B cell (primary cell): ENCODE data around the gene ADPRH. TPM values are rescaled to one million over a fixed set of nuclear protein-coding genes. Genes with fewer than 3 reads are reported as not detected.

ENCODE experiments used
- ATAC-seq: fragments of 200-7000 bp; cut with Tn5 transposase; one replicate; pipeline ENCODE4 v1.10.0; 2021; ENCODE audit warnings: low read depth, mild to moderate bottlenecking, moderate number of reproducible peaks, moderate library complexity
- CTCF ChIA-PET: fragments of 350-600 bp; sonication (Branson Sonifier 250); formaldehyde crosslinking; loops from one replicate; lab custom pipeline; 2021; ENCODE audit warnings: antibody characterized with exemption, inconsistent platforms; lab: Charles Lee
- POLR2A ChIA-PET: fragments of 350-600 bp; sonication (Branson Sonifier 250); formaldehyde crosslinking; loops from one replicate; lab custom pipeline; 2021; ENCODE audit warnings: antibody characterized with exemption; lab: Charles Lee
- DNase-seq: peaks from one replicate; pipeline ENCODE4 v3.0.0; 2013
- H2AFZ ChIP-seq: 2 replicates; pipeline ENCODE4 v1.6.1; 2012; ENCODE audit warnings: mild to moderate bottlenecking, low read depth, low read length; ENCODE audit not compliant: insufficient read depth, poor library complexity, severe bottlenecking
- H3K27ac ChIP-seq, 2 donors: 1 replicate in 1 of 2; 2 replicates in 1 of 2; pipeline ENCODE4 v1.5.1; 2012 to 2013; ENCODE audit warnings: low read length in 2 of 2, mild to moderate bottlenecking in 2 of 2, moderate library complexity in 1 of 2
- H3K27me3 ChIP-seq, 4 experiments: fragments of 200-600 bp in 1 of 4; sonication (generic) in 1 of 4; replicated peaks in 1 of 4; 1 replicate in 2 of 4; 2 replicates in 2 of 4; pipeline versions ENCODE4 v1.6.1 to v1.7.0; 2013 to 2016; ENCODE audit warnings: low read length in 3 of 4, mild to moderate bottlenecking in 2 of 4, mixed read lengths in 1 of 4, moderate library complexity in 1 of 4; ENCODE audit not compliant: insufficient read depth in 4 of 4, control insufficient read depth in 3 of 4; ENCODE audit errors: control extremely low read depth in 1 of 4
- H3K36me3 ChIP-seq, 2 experiments: replicated peaks in 1 of 2; 1 replicate in 1 of 2; 2 replicates in 1 of 2; pipeline versions ENCODE4 v1.6.1 to v1.7.1; 2013; ENCODE audit warnings: low read length in 1 of 2; ENCODE audit not compliant: insufficient read depth in 2 of 2, control insufficient read depth in 1 of 2; ENCODE audit errors: control extremely low read depth in 1 of 2, extremely low read depth in 1 of 2
- H3K4me1 ChIP-seq, 2 donors: fragments of 200-600 bp in 1 of 2; sonication (generic) in 1 of 2; 1 replicate in 1 of 2; 2 replicates in 1 of 2; pipeline versions ENCODE4 v1.5.1 to v1.6.1; 2013 to 2017; ENCODE audit warnings: low read length in 2 of 2; ENCODE audit not compliant: control insufficient read depth in 2 of 2, insufficient read depth in 2 of 2
- H3K4me2 ChIP-seq: replicated peaks from 2 replicates; pipeline ENCODE3; 2012; ENCODE audit warnings: mild to moderate bottlenecking, low read depth, low read length; ENCODE audit not compliant: poor library complexity, severe bottlenecking
- H3K4me3 ChIP-seq, 5 experiments: fragments of 200-600 bp in 1 of 5; sonication (generic) in 1 of 5; 1 replicate in 3 of 5; 2 replicates in 2 of 5; pipeline versions ENCODE4 v1.5.1 to v1.7.0; 2011 to 2016; ENCODE audit warnings: low read length in 4 of 5, mild to moderate bottlenecking in 4 of 5, low read depth in 2 of 5, control low read depth in 1 of 5, moderate library complexity in 1 of 5; ENCODE audit not compliant: insufficient read depth in 1 of 5; ENCODE audit errors: control extremely low read depth in 1 of 5, extremely low read depth in 1 of 5
- H3K79me2 ChIP-seq: fragments of 200-600 bp; sonication (generic); one replicate; pipeline ENCODE4 v1.6.0; 2016; ENCODE audit warnings: low read length; ENCODE audit not compliant: control insufficient read depth, insufficient read depth
- H3K9ac ChIP-seq: fragments of 200-600 bp; sonication (generic); 2 replicates; pipeline ENCODE4 v1.6.1; 2017; ENCODE audit warnings: mild to moderate bottlenecking, low read length, moderate library complexity
- H3K9me3 ChIP-seq, 3 donors: one replicate each; pipeline versions ENCODE4 v1.6.1 to v1.7.1; 2013; ENCODE audit warnings: low read length in 2 of 3; ENCODE audit not compliant: control insufficient read depth in 2 of 3, insufficient read depth in 1 of 3; ENCODE audit errors: control extremely low read depth in 1 of 3
- H4K20me1 ChIP-seq: 2 replicates; pipeline ENCODE4 v1.6.0; 2012; ENCODE audit warnings: mild to moderate bottlenecking, low read length; ENCODE audit not compliant: insufficient read depth, control insufficient read depth, poor library complexity, severe bottlenecking
- H3K27ac Mint-ChIP-seq: one replicate; pipeline ENCODE4 v1.8.0; 2021; ENCODE audit warnings: mixed read lengths
- H3K27me3 Mint-ChIP-seq: one replicate; pipeline ENCODE4 v1.8.0; 2021; ENCODE audit warnings: mixed read lengths
- H3K4me1 Mint-ChIP-seq: one replicate; pipeline ENCODE4 v1.8.0; 2021; ENCODE audit warnings: mixed read lengths
- H3K4me3 Mint-ChIP-seq: one replicate; pipeline ENCODE4 v1.8.0; 2021; ENCODE audit warnings: mixed read lengths
- H3K9me3 Mint-ChIP-seq: one replicate; pipeline ENCODE4 v1.8.0; 2022; ENCODE audit warnings: mixed read lengths; ENCODE audit not compliant: insufficient read depth
- CTCF ChIP-seq: fragments of 200-600 bp; IDR thresholded peaks from one replicate; pipeline ENCODE4 v1.8.0; 2022; ENCODE audit warnings: antibody characterized with exemption, mild to moderate bottlenecking
- EZH2 ChIP-seq: IDR thresholded peaks from 2 replicates; pipeline ENCODE4 v1.6.1; 2012; ENCODE audit warnings: borderline replicate concordance, low read depth, mild to moderate bottlenecking, moderate library complexity, low read length; ENCODE audit not compliant: insufficient read depth, poor library complexity, severe bottlenecking
- WGBS: methylation state at CpG from one replicate; pipeline ENCODE4 v1.1.5; 2013; ENCODE audit warnings: missing lambda C conversion rate; ENCODE audit not compliant: insufficient coverage; 5-methylcytosine and 5-hydroxymethylcytosine counted together
- intact Hi-C: fragments of 100-400 bp; cut with micrococcal nuclease; formaldehyde crosslinking; loops from one replicate; pipeline ENCODE4 v1.10.0; 2022
- polyA plus RNA-seq: library from polyadenylated mRNA; depleted of rRNA; stranded (reverse); fragments of >200 nt; gene quantifications from 2 replicates; pipeline ENCODE4 v1.2.3, GENCODE V29; 2012
- total RNA-seq, 2 donors: library from RNA; stranded (reverse); fragments of 120-200 nt in 1 of 2; gene quantifications; 1 replicate in 1 of 2; 2 replicates in 1 of 2; pipeline versions ENCODE4 v1.2.3 to v1.2.4, GENCODE V29; 2013 to 2022

ADPRH gene
- total and polyA plus RNA-seq, 2 donors (not counting 1 experiment from before 2014, with no cell fraction given) = 10.0 to 24.5 TPM

GRCh38 chr3:119547227-119547626 is 32.1 kb upstream of the ADPRH start:
- no peak overlapping the region for H3K4me3 ChIP-seq
- ChIA-PET POLR2A (no interaction called here), CTCF (interaction anchor here (0.7 to 1.1 kb wide), 2 partner anchors 65 to 1013 kb away, joined by 3 read pairs; no protein-coding TSS in a partner anchor)
- peaks cover 0 to 7% of the 10 kb centered on the region in 2 experiments for H3K36me3 ChIP-seq
- no peak overlapping the region for H3K9ac ChIP-seq
- WGBS = no CpG with 5 or more reads among the region's 1 CpG
- intact Hi-C loops = loop anchor here (5.0 kb wide), 1 partner anchor 40 kb away; no protein-coding TSS in a partner anchor
- peaks cover 0 to 24% of the 10 kb centered on the region in 2 donors for H3K4me1 ChIP-seq
- ATAC-seq (no peak), DNase-seq (no peak)
- no peak overlapping the region for H3K4me2 ChIP-seq
- no peaks in the 10 kb centered on the region for H3K9me3 ChIP-seq
- Mint-ChIP-seq H3K9me3 (no peaks in the 10 kb centered on the region), H3K27me3 (no peaks in the 10 kb centered on the region), H3K4me3 (no peak overlapping the region), H3K27ac (peak overlapping the region; percentile 6), H3K4me1 (peaks cover 61% of the 10 kb centered on the region)
- no peaks in the 10 kb centered on the region for H4K20me1 ChIP-seq
- H3K27me3 ChIP-seq = no peaks in the 10 kb centered on the region
- TF ChIP-seq EZH2 = no peak
- no peak for TF ChIP-seq CTCF
- peaks cover 11% of the 10 kb centered on the region for H3K79me2 ChIP-seq
- H2AFZ ChIP-seq = no peak overlapping the region
- no peak overlapping the region for H3K27ac ChIP-seq

- no peak for DNase-seq
- H3K9me3 ChIP-seq = no peaks in the 10 kb centered on the region
- H3K4me1 ChIP-seq = peaks cover 0 to 24% of the 10 kb centered on the region in 2 donors
- TF ChIP-seq CTCF = no peak
- TF ChIP-seq EZH2 = no peak
- WGBS = 41% methylated on average over 2 of the region's 3 CpGs
- Mint-ChIP-seq H3K27me3 (no peaks in the 10 kb centered on the region), H3K27ac (peak overlapping the region; percentile 54), H3K4me3 (no peak overlapping the region), H3K9me3 (no peaks in the 10 kb centered on the region), H3K4me1 (peaks cover 59% of the 10 kb centered on the region)
- POLR2A ChIA-PET = no interaction called here
- ATAC-seq = no peak
- peaks cover 14% of the 10 kb centered on the region for H3K79me2 ChIP-seq
- H2AFZ ChIP-seq = no peak overlapping the region
- H3K27me3 ChIP-seq = no peaks in the 10 kb centered on the region
- intact Hi-C loops = loop anchor here (5.0 kb wide), 1 partner anchor 39 kb away; no protein-coding TSS in a partner anchor
- no peak overlapping the region for H3K27ac ChIP-seq
- no peak overlapping the region for H3K4me3 ChIP-seq
- CTCF ChIA-PET = interaction anchor here (1.5 kb wide), 1 partner anchor 9 kb away, joined by 4 read pairs; no protein-coding TSS in a partner anchor
- no peaks in the 10 kb centered on the region for H4K20me1 ChIP-seq
- no peak overlapping the region for H3K9ac ChIP-seq
- peaks cover 0 to 7% of the 10 kb centered on the region in 2 experiments for H3K36me3 ChIP-seq
- no peak overlapping the region for H3K4me2 ChIP-seq
Observed at GRCh38 chr3:119548341-119548740, 31.0 kb upstream of the ADPRH start.
